NCI-H1694 (cell line): ENCODE measurements around the gene TUBA1B.

Experiments
- DNase-seq: peaks from one replicate; lab custom pipeline; 2025; lab: John Stamatoyannopoulos, UW

Gene TUBA1B

DNA sequence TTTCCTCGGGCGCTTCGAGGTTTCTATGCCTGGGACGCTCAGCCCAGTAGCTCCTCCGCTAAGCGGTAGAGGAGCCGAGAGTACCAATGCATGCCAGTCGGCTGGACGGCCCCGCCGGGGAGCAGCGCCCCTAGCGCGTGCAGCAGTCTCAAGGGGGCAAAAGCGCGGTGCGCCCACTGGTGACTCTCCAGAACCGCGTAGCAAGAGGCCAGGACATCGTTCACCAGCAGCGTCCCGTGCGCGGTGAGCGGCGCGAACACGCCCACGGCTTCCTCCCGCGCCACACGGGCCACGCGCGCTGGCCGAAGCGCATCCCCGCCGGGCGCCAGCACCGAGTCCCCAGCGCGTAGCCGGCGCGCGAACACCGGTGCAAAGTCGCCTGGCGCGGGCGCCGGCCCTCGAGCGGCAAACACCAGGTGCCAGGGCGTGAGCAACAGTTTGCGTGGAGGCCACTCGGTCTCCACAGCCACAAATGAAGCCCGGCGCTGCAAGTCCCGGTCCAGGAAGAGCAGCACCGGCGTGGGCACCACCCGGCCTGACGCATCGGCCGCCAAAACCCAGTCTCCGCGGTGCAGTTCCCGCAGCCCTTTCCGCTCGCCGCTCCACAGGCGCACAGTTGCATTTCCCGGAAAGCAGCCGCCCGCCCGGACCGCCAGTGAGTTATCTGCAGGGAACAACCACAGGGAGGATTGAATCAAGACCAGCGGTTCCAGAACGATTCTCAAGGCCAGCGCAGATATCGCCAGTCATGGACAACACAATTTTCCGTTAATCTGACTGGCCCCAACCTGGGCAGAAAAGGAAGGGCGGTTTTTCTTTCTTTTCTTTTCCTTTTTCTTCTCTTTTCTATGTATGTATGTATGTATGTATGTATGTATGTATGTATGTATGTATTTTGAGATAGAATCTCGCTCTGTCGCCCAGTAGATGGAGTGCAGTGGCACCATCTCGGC, 41.1 kb downstream of the TUBA1B start:
- DNase-seq, result no peak

DNA sequence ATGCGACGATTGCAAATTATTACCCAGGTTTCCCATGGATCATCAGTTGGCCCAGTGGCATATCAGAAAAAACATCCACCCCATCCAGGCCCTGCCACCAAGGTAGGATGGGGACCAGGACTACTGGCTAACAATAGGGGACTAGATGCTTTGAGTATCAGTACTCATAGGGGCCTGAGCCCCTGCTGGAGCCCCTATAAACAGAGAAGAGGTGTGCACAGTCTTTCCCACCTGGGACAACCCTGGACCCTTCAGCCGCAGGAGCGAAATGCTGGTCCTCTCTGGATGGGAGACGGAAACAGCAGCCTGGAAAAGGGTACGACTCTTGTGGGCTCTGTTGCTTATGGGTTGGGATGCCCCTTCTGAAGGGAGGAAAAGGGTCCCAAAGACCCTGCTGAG, 42.3 kb downstream of the TUBA1B start:
- DNase-seq, result no peak

DNA sequence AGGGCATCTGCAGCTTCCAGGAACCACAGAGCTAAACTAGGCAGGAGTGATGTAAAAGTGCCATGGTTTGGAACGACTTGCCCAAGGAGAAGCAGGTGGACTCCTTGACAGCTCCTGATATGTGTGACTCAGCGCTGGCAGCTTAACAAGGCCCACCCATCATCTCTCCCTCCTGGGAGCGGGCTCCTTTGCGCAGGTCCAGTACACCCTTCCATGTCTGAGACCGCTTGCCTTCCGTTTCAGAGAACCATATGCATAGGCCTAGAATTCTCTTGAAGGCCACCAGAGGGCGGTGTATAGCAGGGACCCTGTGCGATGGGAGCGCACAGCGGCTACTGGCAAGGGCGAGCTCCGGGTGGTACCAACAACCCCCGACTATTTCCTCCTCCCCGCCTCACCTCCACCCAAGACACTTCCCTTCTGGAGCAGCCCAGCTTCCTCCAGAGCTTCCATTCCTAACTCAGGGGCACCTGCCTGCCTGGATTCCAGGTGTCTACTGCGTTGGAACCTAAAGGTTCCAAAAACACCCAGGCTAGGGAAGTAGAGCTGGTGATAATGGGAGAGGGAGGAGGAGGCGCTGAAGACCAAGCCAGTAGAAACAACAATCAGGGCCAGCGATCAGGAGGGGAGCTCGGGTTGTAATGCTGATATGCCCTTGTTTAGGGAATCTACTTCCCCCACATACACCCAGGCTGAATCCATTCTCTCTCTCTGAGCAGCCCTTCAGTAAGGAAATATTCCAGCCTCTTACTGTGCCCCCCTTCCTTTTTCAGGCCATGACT, 42.9 kb downstream of the TUBA1B start:
- peak; percentile 74 for DNase-seq

DNA sequence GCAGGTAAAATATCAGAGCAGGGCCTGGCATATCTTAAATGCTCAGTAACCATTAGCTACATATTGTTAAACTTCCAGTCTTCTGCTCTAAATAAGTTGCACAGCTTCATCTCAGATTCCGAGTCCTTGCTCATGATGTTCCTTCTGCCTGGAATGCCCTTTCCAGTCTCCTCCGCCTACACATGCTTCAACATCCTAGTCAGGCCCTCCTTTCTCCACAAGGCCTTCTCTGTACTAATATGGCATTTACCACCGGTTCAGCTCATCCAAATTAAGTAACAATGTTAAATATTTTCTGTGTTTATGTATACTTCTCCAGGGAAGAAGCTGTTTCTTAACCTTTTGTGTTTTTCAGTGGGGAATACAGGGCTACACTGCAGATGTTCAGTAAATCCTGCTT, 45.1 kb downstream of the TUBA1B start:
- DNase-seq, result no peak

DNA sequence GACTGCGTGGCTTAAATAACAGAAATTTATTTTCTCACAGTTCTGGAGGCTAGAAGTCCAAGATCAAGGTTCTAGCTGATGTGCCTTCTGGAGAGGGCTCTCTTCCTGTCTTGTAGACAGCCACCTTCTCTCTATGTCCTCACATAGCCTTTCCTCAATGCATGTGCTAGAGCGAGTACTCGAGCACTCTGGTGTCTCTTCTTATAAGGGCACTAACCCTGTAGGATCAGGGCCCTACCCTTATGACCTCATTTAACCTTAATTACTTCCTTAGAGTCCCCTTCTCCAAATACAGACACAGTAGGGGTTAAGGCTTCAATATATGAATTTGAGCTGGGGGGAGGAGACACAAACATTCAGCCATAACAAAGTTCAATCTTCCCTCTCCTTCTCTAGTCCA, 46.8 kb downstream of the TUBA1B start:
- DNase-seq, result no peak

DNA sequence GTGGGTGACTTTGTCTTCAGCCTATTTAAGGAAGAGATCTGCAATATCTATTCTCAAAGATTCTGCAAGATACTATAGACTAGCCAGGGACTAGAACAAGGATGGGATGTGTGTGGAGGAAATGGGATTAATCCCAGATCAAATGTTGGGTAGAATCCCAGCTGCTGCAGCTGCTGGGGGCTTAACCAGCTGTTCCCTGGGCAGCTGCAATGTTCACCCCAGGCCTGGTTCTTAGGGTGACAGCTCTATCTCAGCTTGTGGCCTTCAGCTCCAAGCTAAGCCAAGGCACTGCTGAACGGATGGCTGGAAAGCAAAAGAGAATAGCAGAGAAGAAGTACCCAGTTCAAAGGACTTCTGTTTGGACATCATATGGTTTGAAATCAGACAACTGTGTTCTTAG, 51.4 kb downstream of the TUBA1B start:
- no peak for DNase-seq
